T-cell (primary cell): ENCODE data around the gene CD300LF. TPM values are rescaled to one million over a fixed set of nuclear protein-coding genes. Genes with fewer than 3 reads are reported as not detected.

Experiments used
- ATAC-seq, 4 experiments: fragments of 200-7000 bp in 3 of 4; fragments of 150-1000 bp in 1 of 4; cut with Tn5 transposase; replicated peaks in 1 of 4; 1 replicate in 3 of 4; 2 replicates in 1 of 4; pipeline ENCODE4 v1.10.0; 2021; ENCODE audit warnings: moderate library complexity in 3 of 4, mild to moderate bottlenecking in 2 of 4, moderate number of reproducible peaks in 1 of 4
- CTCF ChIA-PET, 2 donors: fragments of 300-600 bp; sonication (Branson Sonifier 250); formaldehyde crosslinking; loops; one replicate each; lab custom pipeline; 2022; ENCODE audit warnings: antibody characterized with exemption in 2 of 2; lab: Charles Lee
- POLR2A ChIA-PET, 2 donors: fragments of 300-600 bp; sonication (Branson Sonifier 250); formaldehyde crosslinking; loops; one replicate each; lab custom pipeline; 2022; ENCODE audit warnings: antibody characterized with exemption in 2 of 2; lab: Charles Lee
- DNase-seq, 35 experiments: peaks; one replicate each; pipeline versions ENCODE4 v3.0.0 to v3.0.0-alpha.2; 2013 to 2023
- H3K27ac ChIP-seq: one replicate; pipeline ENCODE4 v1.5.1; 2013; ENCODE audit warnings: low read length
- H3K27me3 ChIP-seq, 2 experiments: replicated peaks in 1 of 2; 1 replicate in 1 of 2; 2 replicates in 1 of 2; pipeline versions ENCODE4 v1.6.1 to v1.7.0; 2013; ENCODE audit warnings: low read length in 1 of 2, mixed read lengths in 1 of 2; ENCODE audit not compliant: control insufficient read depth in 2 of 2, insufficient read depth in 2 of 2; ENCODE audit errors: extremely low read depth in 1 of 2
- H3K36me3 ChIP-seq, 2 donors: 1 replicate in 1 of 2; 2 replicates in 1 of 2; pipeline versions ENCODE4 v1.6.1 to v1.7.0; 2013; ENCODE audit warnings: low read length in 1 of 2; ENCODE audit not compliant: control insufficient read depth in 2 of 2, insufficient read depth in 1 of 2; ENCODE audit errors: extremely low read depth in 1 of 2
- H3K4me1 ChIP-seq, 2 experiments: 1 replicate in 1 of 2; 2 replicates in 1 of 2; pipeline versions ENCODE4 v1.6.1 to v1.7.0; 2013; ENCODE audit warnings: low read length in 2 of 2, mixed read lengths in 1 of 2; ENCODE audit not compliant: insufficient read depth in 2 of 2, control insufficient read depth in 1 of 2; ENCODE audit errors: extremely low read depth in 1 of 2
- H3K4me3 ChIP-seq, 2 donors: 1 replicate in 1 of 2; 2 replicates in 1 of 2; pipeline versions ENCODE4 v1.5.1 to v1.7.0; 2013; ENCODE audit warnings: mild to moderate bottlenecking in 2 of 2, low read length in 1 of 2, moderate library complexity in 1 of 2; ENCODE audit not compliant: control insufficient read depth in 1 of 2; ENCODE audit errors: extremely low read depth in 1 of 2
- H3K9me3 ChIP-seq: 2 replicates; pipeline ENCODE4 v1.7.0; 2013
- H3K27ac Mint-ChIP-seq, 2 donors: one replicate each; pipeline ENCODE4 v1.8.0; 2020 to 2021; ENCODE audit warnings: mild to moderate bottlenecking in 2 of 2, mixed read lengths in 2 of 2
- H3K27me3 Mint-ChIP-seq, 2 donors: one replicate each; pipeline ENCODE4 v1.8.0; 2021 to 2022; ENCODE audit warnings: mixed read lengths in 2 of 2
- H3K36me3 Mint-ChIP-seq: one replicate; pipeline ENCODE4 v1.8.0; 2021; ENCODE audit warnings: mixed read lengths
- H3K4me1 Mint-ChIP-seq, 3 donors: one replicate each; pipeline ENCODE4 v1.8.0; 2020 to 2022; ENCODE audit warnings: mixed read lengths in 3 of 3, mild to moderate bottlenecking in 1 of 3
- H3K4me3 Mint-ChIP-seq, 3 donors: one replicate each; pipeline ENCODE4 v1.8.0; 2020 to 2022; ENCODE audit warnings: mild to moderate bottlenecking in 3 of 3, mixed read lengths in 3 of 3, moderate library complexity in 3 of 3
- H3K9me3 Mint-ChIP-seq, 3 donors: one replicate each; pipeline ENCODE4 v1.8.0; 2020 to 2022; ENCODE audit warnings: mixed read lengths in 3 of 3
- WGBS: methylation state at CpG from one replicate; pipeline ENCODE4 v1.1.5; 2013; ENCODE audit warnings: missing lambda C conversion rate; ENCODE audit not compliant: insufficient coverage; 5-methylcytosine and 5-hydroxymethylcytosine counted together
- total RNA-seq, 35 experiments: library from RNA in 6 of 35; stranded (reverse) in 6 of 35; fragments of 120-200 nt in 1 of 35; gene quantifications; one replicate each; pipeline versions ENCODE4 v1.2.1 to v1.2.4 and lab custom pipeline; 2013 to 2026

The CD300LF gene
- total RNA-seq, 5 donors from 2014 or later (not counting 1 experiment from before 2014, with no cell fraction given) = 0.25 TPM; not detected in 4

DNA sequence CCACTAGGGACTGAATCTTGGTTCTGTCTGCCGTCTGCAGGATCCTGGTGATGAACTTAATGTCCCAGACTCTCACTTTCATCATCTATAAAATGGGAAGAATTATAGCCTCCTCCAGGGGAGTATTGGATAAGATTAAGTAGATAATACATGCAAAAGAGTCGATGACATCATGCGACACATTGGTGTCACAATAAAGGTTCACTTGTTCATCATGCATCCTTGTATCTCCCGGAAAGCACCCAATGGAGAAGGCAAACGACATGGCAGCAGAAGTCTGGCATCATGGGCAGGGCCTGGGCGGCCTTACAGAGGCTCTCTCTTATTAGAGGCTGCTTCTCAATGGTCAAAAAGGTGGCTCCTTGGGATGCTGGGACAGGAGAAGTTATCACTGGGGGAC, 54.1 kb downstream of the CD300LF start:
- no peak overlapping the region for H3K27ac ChIP-seq
- peaks cover 0 to 34% of the 10 kb centered on the region in 2 experiments for H3K27me3 ChIP-seq

DNA sequence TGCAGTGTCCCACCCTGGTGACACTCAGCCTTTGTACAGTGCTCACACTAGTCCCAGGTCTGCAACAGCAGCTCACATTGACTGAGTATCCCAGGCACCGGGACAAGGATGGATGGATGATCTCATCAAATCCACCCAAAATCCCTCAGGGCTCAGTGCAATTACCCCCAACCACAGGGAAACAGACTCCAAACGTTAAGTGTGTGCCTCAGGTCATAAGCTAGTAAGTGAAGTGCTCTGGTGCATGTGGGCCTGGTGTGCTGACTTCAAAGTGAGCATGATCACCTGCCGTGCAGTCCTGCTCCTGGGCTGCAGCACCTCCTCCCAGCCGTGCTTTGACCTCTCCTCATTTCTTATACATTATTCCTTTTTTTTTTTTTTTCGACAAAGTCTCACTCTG, 58.0 kb downstream of the CD300LF start:
- Histone ChIP-seq H3K9me3 (no peaks in the 10 kb centered on the region), H3K27ac (no peak overlapping the region), H3K27me3 (peaks cover 0 to 50% of the 10 kb centered on the region in 2 experiments), H3K4me3 (no peak overlapping the region), H3K36me3 (no peaks in the 10 kb centered on the region), H3K4me1 (peaks cover 0 to 7% of the 10 kb centered on the region in 2 experiments)
- ATAC-seq (no peak), DNase-seq (no peak)
- no CpG with 5 or more reads among the region's 5 CpGs for WGBS
- POLR2A ChIA-PET = no interaction called here
- peaks cover 30 to 39% of the 10 kb centered on the region in 2 donors for H3K27me3 Mint-ChIP-seq
- no peak overlapping the region for H3K4me3 Mint-ChIP-seq
- no peak overlapping the region for H3K27ac Mint-ChIP-seq
- peaks cover 3 to 6% (median 4%) of the 10 kb centered on the region in 3 donors for H3K4me1 Mint-ChIP-seq
- H3K36me3 Mint-ChIP-seq = no peaks in the 10 kb centered on the region
- no peaks in the 10 kb centered on the region for H3K9me3 Mint-ChIP-seq
- CTCF ChIA-PET = no interaction called here

More for the DNA sequence above, 54.1 kb downstream of the CD300LF start:
- ChIA-PET POLR2A (no interaction called here), CTCF (interaction anchor here (0.7 to 4.6 kb wide), 2 partner anchors 78 to 79 kb away, joined by 4 to 88 read pairs; partner anchors contain the start of gene RAB37 (in 2 of the 2))
- H3K4me1 Mint-ChIP-seq = peaks cover 3 to 6% (median 4%) of the 10 kb centered on the region in 3 donors
- ATAC-seq (no peak), DNase-seq (no peak)
- H3K4me3 ChIP-seq = no peak overlapping the region
- H3K36me3 ChIP-seq = no peaks in the 10 kb centered on the region
- H3K36me3 Mint-ChIP-seq = peaks cover 4% of the 10 kb centered on the region
- no peak overlapping the region for H3K4me3 Mint-ChIP-seq
- H3K4me1 ChIP-seq = peaks cover 0 to 7% of the 10 kb centered on the region in 2 experiments
- peaks cover 16 to 34% of the 10 kb centered on the region in 2 donors for H3K27me3 Mint-ChIP-seq
- no peak overlapping the region for H3K27ac Mint-ChIP-seq
- 90% methylated on average over 3 of the region's 6 CpGs for WGBS
- peaks cover 0 to 3% (median 0%) of the 10 kb centered on the region in 3 donors for H3K9me3 Mint-ChIP-seq
- H3K9me3 ChIP-seq = no peaks in the 10 kb centered on the region

DNA sequence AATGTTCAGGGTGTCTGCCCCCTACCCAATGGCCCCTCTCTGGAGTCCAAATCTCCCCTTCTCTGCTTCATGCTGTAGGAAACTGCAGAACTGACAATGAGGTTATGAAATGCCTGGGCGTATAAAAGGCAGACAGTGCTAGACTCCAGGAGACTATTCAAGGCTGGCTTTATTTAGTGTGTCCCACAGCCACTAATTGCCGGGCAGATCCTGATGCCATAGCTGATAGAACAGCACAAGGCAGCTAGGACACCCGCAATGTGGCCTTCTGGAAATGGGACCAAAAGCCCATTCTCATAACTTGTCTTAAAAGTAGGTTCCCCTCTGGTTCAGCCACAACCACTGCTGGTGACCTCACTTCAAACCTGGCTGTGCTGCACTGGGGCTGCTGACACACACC, 60.7 kb downstream of the CD300LF start:
- peaks cover 30 to 49% of the 10 kb centered on the region in 2 donors for H3K27me3 Mint-ChIP-seq
- CTCF ChIA-PET = interaction anchor here in 1 of 2 donors (0.6 kb wide), 1 partner anchor 89 kb away, joined by 4 read pairs; no protein-coding TSS in a partner anchor
- H3K4me1 Mint-ChIP-seq = no peaks in the 10 kb centered on the region

GRCh38 chr17:74649909-74650308, 62.8 kb downstream of the CD300LF start:
- no peak overlapping the region for H3K27ac Mint-ChIP-seq
- Histone ChIP-seq H3K36me3 (no peaks in the 10 kb centered on the region), H3K4me3 (no peak overlapping the region), H3K9me3 (no peaks in the 10 kb centered on the region), H3K4me1 (no peaks in the 10 kb centered on the region), H3K27ac (no peak overlapping the region), H3K27me3 (peaks cover 0 to 59% of the 10 kb centered on the region in 2 experiments)
- H3K9me3 Mint-ChIP-seq = no peaks in the 10 kb centered on the region
- no peaks in the 10 kb centered on the region for H3K36me3 Mint-ChIP-seq
- WGBS = 95% methylated on average over 4 of the region's 6 CpGs
- no peak overlapping the region for H3K4me3 Mint-ChIP-seq
- peaks cover 35 to 55% of the 10 kb centered on the region in 2 donors for H3K27me3 Mint-ChIP-seq
- no peak for DNase-seq
- no peaks in the 10 kb centered on the region for H3K4me1 Mint-ChIP-seq
- ChIA-PET POLR2A (no interaction called here), CTCF (no interaction called here)
- ATAC-seq = no peak

More for the DNA sequence above, 60.7 kb downstream of the CD300LF start:
- POLR2A ChIA-PET = interaction anchor here in 1 of 2 donors (0.7 kb wide), 1 partner anchor 52 kb away, joined by 4 read pairs; no protein-coding TSS in a partner anchor
- no peaks in the 10 kb centered on the region for H3K9me3 ChIP-seq
- Mint-ChIP-seq H3K27ac (no peak overlapping the region), H3K4me3 (no peak overlapping the region), H3K9me3 (no peaks in the 10 kb centered on the region), H3K36me3 (no peaks in the 10 kb centered on the region)
- no peaks in the 10 kb centered on the region for H3K36me3 ChIP-seq
- no peak overlapping the region for H3K27ac ChIP-seq
- 89% methylated on average over 3 of the region's 3 CpGs for WGBS
- H3K4me3 ChIP-seq = no peak overlapping the region
- DNase-seq (no peak), ATAC-seq (no peak)
- peaks cover 0 to 51% of the 10 kb centered on the region in 2 experiments for H3K27me3 ChIP-seq
- H3K4me1 ChIP-seq = no peaks in the 10 kb centered on the region

- 74% methylated on average over 7 of the region's 9 CpGs for WGBS
- POLR2A ChIA-PET = no interaction called here
- CTCF ChIA-PET = no interaction called here
These were observed 64.7 kb downstream of the CD300LF start for GRCh38 chr17:74647871-74648672.

DNA sequence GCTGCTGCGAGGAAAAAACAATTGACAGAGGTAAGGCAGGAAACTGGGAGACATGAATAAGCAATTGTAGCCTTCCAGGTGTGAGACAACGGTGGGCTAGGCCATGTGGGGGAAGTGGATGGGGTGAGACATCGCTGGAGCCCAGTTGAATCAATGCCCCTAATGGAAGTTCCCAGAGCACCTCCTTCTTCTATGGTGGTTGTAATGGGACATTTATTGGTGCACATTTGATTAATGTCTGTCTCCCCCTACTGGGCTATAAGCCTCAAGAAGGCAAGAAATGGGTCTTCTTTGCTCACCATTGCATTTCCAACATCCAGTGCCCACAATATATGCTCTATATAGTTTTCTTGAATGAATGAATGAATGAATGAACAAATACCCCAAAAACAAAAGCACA, 66.5 kb downstream of the CD300LF start:
- Histone ChIP-seq H3K4me1 (no peaks in the 10 kb centered on the region), H3K4me3 (no peak overlapping the region), H3K9me3 (no peaks in the 10 kb centered on the region), H3K27ac (no peak overlapping the region), H3K36me3 (no peaks in the 10 kb centered on the region), H3K27me3 (peaks cover 0 to 48% of the 10 kb centered on the region in 2 experiments)
- DNase-seq = peak in 1 of 35 experiments; percentile 33
- no peak for ATAC-seq
- Mint-ChIP-seq H3K9me3 (no peaks in the 10 kb centered on the region), H3K27me3 (peaks cover 31 to 53% of the 10 kb centered on the region in 2 donors), H3K27ac (no peak overlapping the region), H3K4me1 (peaks cover 0 to 7% (median 0%) of the 10 kb centered on the region in 3 donors), H3K4me3 (no peak overlapping the region), H3K36me3 (no peaks in the 10 kb centered on the region)
- POLR2A ChIA-PET = no interaction called here
- CTCF ChIA-PET = no interaction called here
- 67% methylated on average over 1 of the region's 3 CpGs for WGBS

More at GRCh38 chr17:74647871-74648672, 64.7 kb downstream of the CD300LF start:
- no peaks in the 10 kb centered on the region for H3K36me3 Mint-ChIP-seq
- no peak overlapping the region for H3K4me3 Mint-ChIP-seq
- no peaks in the 10 kb centered on the region for H3K36me3 ChIP-seq
- no peak overlapping the region for H3K27ac ChIP-seq
- no peak overlapping the region for H3K4me3 ChIP-seq
- DNase-seq (no peak), ATAC-seq (no peak)
- no peaks in the 10 kb centered on the region for H3K4me1 ChIP-seq
- H3K9me3 Mint-ChIP-seq = no peaks in the 10 kb centered on the region
- H3K27me3 ChIP-seq = peaks cover 0 to 50% of the 10 kb centered on the region in 2 experiments
- H3K27ac Mint-ChIP-seq = no peak overlapping the region
- no peaks in the 10 kb centered on the region for H3K4me1 Mint-ChIP-seq
- H3K9me3 ChIP-seq = no peaks in the 10 kb centered on the region
- H3K27me3 Mint-ChIP-seq = peaks cover 35 to 56% of the 10 kb centered on the region in 2 donors
